ENCODE measurements around the gene NAALADL1. TPM values are rescaled to one million over a fixed set of nuclear protein-coding genes. Genes with fewer than 3 reads are reported as not detected.

Gene NAALADL1
- total RNA-seq, 1 donor from 2014 or later = 10.7 TPM

GRCh38 chr11:65083834-65084597 is 25.7 kb upstream of the NAALADL1 start, which contains the start of the genes CDCA5 and ZFPL1:
CDCA5 (minus strand) TSS chr11:65084040; CDS start chr11:65083978, 62 bp downstream.
ZFPL1 (plus strand) TSS chr11:65084222; CDS start chr11:65084699, 477 bp downstream.
- peak; percentile 85 for DNase-seq (ENCODE audit: low read depth, low spot score)

GRCh38 chr11:65083134-65083833 is 24.9 kb upstream of the NAALADL1 start:
- DNase-seq (ENCODE audit: low read depth, low spot score) = no peak

- no peak for DNase-seq (ENCODE audit: low read depth, low spot score)
These were observed 20.5 kb upstream of the NAALADL1 start for GRCh38 chr11:65078786-65079342.

DNA sequence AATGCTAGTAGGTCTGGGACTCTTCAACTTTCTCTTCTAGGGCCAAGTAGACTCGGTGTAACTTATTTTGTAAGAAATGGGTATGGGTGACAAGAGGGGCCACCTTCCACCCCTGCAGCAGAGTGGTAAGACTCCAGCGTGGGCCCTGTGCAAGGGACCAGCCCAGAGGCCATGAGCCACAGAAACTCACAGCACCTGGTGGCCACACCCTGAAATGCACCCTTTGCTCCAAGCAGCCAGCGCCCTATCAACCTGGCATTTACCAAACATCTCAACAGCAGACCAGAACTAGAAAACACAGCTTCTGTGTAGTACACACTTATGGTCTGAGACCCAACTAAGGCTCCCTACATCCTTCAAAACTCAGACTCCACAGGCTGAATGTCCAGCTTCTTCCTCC is 19.8 kb upstream of the NAALADL1 start:
- no peak for DNase-seq (ENCODE audit: low read depth, low spot score)

GRCh38 chr11:65077451-65077850 is 19.1 kb upstream of the NAALADL1 start:
- DNase-seq (ENCODE audit: low read depth, low spot score) = no peak

DNA sequence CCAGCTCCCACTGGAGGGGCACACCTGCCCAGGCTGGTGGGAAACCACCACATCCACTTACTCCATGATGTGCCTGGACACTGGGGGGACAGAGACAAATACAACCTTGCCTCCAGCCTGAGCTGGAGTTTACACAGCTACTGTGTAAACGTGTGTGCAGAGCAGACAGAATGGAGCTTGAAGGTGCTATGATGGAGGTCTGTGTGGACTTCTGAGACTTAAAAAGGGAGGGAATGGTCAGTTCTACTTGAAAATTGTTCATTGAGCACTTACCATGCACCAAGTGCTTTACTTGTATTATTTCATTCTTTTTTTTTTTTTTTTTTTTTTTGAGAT is 14.2 kb upstream of the NAALADL1 start:
- DNase-seq (ENCODE audit: low read depth, low spot score) = no peak

DNA sequence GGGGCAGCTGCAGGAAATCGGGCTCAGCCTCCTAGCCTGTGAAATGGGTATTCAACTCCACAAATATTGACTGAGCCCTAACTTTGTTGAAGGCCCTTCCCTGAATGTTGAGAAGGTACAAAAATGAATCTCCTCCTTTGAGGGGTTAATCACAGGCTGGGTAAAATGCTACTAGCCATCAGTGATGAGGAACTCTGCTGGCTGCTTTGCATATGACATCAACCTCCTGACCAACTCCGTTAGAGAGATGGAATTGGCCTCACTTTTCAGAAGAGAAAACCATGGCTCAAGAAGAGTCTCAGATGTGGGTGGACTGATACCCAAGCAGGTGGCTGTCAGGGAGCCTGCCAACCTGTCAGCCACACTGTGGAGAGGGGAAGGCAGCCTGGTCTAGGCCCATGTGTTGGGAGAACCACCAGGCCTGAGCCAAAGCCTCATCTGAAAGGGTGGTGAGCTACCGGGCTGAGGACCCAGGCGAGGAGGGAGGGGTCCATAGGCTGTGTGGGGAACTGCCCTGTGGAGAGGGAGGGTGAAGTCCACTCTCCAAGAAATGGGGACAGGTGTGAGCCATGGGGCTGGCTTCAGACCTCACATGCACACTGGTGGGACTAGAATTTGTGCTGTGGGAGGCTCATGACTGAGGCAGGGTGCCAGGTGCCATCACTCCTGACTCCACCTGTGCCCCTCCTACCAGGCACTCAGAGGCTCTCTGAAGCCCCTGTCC is 13.7 kb upstream of the NAALADL1 start:
- DNase-seq (ENCODE audit: low read depth, low spot score) = no peak

DNA sequence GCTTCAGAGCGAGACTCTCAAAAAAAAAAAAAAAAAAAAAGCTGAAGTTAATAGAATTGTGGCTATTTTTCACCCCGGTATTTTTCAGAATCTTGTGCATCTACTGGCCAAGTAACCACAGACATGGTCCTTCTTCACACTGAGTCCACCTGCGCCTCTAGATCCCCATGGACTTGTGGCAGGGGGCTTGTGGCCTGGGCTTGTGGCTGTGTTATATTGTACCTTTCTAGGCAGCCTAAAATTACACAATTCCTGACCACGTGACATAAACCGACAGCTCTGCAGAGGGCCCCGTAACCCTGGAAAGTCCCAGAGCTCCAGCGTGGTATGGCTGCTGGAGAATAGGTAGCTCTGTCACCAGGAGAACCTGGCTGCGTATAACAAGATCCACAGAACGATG is 10.9 kb upstream of the NAALADL1 start:
- no peak for DNase-seq (ENCODE audit: low read depth, low spot score)

- no peak for DNase-seq (ENCODE audit: low read depth, low spot score)
These were observed 9.1 kb upstream of the NAALADL1 start for GRCh38 chr11:65067446-65067845.

- DNase-seq (ENCODE audit: low read depth, low spot score) = no peak
These were observed 8.5 kb upstream of the NAALADL1 start for GRCh38 chr11:65066805-65067291.

GRCh38 chr11:65066315-65066714 is 8.0 kb upstream of the NAALADL1 start:
- DNase-seq (ENCODE audit: low read depth, low spot score) = no peak

- DNase-seq (ENCODE audit: low read depth, low spot score) = no peak
These were observed 7.5 kb upstream of the NAALADL1 start for GRCh38 chr11:65065851-65066250.

DNA sequence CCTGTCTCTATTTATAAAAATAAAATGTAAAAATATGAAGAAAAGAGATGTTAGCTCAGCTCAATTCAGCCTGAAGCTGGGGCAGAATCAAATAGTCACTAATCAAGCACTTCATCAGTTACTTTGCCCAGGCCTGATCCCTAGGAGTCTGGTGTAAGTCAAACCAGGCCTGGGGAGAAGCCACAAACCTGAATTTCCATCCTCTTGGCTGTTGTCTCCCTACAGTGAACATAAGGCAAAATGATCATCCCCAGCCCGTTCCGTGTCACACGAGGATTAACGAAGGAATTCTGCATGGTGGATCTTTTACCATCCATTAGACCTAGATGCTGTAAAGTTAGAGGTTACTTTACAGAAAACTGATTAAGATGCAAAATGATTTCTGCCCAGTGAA is 6.5 kb upstream of the NAALADL1 start:
- DNase-seq (ENCODE audit: low read depth, low spot score) = no peak

GRCh38 chr11:65063532-65063931 is 5.2 kb upstream of the NAALADL1 start:
- DNase-seq (ENCODE audit: low read depth, low spot score) = no peak

DNA sequence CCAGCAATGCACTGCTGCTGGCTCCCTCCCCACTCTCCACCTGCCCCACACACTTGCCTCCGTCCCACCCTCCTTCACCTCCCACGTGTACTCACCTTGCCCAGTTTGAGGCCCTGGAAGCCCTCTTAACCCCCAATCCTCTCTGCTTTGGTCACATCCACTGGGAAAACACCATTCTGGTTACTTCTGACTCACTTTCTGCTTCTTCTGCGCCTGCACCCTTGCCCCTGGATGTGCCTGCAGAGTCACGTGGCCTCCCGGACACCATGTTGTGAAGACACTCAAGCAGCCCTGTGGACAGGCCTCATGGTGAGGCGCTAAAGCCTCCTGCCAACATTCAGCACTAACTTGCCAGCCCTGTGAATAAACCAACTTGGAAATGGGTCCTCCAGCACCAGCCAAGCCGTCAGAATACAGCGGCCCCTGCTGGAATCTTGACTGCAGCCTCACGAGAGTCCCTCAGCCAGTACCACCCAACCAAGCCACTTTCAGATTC is 2.6 kb upstream of the NAALADL1 start:
- no peak for DNase-seq (ENCODE audit: low read depth, low spot score)

- DNase-seq (ENCODE audit: low read depth, low spot score) = no peak
These were observed 1.8 kb upstream of the NAALADL1 start for GRCh38 chr11:65059959-65060824.

- DNase-seq (ENCODE audit: low read depth, low spot score) = no peak
These were observed 1.2 kb upstream of the NAALADL1 start for GRCh38 chr11:65059523-65059922.

DNA sequence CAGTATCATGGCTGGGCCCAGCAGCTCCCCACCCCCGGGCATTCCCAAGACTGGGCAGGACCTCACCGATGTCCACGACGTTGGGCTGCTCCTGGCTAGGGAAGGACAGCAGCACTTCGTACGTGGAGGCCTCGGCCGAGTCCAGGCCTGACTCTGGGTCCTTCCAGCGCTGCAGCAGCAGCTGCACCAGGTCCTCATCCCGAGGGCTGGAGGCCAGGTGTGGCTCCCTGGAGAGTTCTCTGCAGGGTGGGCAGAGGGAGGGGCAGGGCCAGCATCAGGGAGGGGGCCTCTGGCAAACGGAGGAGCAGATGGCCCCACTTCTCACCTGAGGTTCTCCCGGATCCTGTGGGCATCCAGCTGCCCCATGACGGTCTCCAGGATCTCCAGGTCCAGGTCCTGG is 341 bp downstream of the NAALADL1 start:
- DNase-seq (ENCODE audit: low read depth, low spot score) = no peak

GRCh38 chr11:65057526-65057925 is 827 bp downstream of the NAALADL1 start:
- DNase-seq (ENCODE audit: low read depth, low spot score) = no peak

GRCh38 chr11:65056999-65057398 is 1.4 kb downstream of the NAALADL1 start:
- no peak for DNase-seq (ENCODE audit: low read depth, low spot score)

- DNase-seq (ENCODE audit: low read depth, low spot score) = no peak
These were observed 2.8 kb downstream of the NAALADL1 start for GRCh38 chr11:65055538-65055937.
